Stimulated activated CD8-positive, alpha-beta memory T cell treated with anti-CD3 and anti-CD28 coated beads, Interleukin-15, amount 100 ng/mL, for 1 hour (primary cell): ENCODE results near the gene LIM2.
A peak's percentile ranks its signal among the peaks of the same experiment; 100 is the strongest.
"Not testable (repeated sequence)": the region's sequence is repeated elsewhere in the genome, so short reads cannot be mapped to it uniquely, and the experiment has no call there.

Experiments
- DNase-seq: peaks from one replicate; pipeline ENCODE4 v3.0.0-alpha.2; 2020; ENCODE audit warnings: low read depth

The LIM2 gene, protein sequence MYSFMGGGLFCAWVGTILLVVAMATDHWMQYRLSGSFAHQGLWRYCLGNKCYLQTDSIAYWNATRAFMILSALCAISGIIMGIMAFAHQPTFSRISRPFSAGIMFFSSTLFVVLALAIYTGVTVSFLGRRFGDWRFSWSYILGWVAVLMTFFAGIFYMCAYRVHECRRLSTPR

DNA sequence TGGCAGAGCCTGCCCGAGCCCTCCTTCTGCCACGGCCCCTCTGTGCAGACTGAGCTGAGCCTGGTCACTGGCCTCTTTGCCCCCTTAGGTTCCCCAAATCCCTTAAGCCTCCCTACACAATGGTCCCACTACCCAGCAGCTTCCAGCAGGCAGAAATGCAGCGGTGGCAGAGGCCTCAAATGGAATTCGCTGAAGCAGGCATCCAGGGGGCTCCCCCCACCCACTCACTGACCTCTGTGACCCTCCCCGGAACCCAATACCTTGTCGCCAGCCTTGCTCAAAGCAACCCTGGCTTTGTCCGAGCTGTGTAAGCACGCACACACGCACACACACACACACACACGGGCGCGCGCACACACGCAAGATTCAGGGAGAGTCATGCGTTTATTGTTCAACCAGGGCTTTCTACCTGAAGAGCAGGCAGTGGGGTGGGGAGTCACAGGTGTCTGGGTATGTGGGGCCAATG lies at the start of gene LIM2:
Gene LIM2 (minus strand): TSS at position 51 of the 466 bp plus-strand sequence. CDS start 531 bp downstream, outside the sequence.
- no peak for DNase-seq

DNA sequence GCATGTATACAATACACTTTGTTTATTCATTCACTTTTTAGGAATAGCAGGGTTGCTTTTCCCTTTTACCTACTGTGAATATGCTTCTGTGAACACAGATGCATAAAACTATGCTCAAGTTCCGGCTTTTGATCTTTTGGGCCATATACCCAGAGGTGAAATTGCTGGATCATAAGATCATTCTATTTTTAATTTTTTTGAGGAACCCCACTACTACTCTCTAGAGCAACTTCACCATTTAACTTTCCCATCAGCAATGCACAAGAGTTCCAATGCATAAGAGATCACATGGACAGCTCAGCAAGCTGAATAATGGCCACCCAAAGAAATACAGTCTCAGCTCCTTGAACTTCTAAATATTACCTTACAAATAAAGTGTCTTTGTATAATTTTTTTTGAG lies 46.7 kb upstream of the LIM2 start:
- DNase-seq, result no peak

DNA sequence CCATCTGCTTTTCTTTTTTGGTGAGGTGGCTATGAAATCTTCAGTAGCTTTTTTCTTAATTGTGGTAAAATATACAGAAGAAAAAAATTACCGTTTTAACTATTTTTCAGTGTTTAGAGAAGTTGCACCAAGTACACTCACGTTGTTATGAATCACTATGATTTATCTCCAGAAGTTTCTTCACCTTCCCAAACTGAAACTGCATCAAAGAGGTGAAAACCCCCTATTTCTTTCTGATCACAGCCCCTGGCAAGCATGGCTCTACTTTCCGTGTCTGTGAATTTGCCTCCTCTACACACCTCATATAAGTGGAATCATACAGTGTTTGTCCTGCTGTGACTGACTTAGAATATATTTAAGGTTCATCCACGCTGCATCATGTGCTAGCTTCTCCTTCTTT lies 45.3 kb upstream of the LIM2 start:
- no peak for DNase-seq

DNA sequence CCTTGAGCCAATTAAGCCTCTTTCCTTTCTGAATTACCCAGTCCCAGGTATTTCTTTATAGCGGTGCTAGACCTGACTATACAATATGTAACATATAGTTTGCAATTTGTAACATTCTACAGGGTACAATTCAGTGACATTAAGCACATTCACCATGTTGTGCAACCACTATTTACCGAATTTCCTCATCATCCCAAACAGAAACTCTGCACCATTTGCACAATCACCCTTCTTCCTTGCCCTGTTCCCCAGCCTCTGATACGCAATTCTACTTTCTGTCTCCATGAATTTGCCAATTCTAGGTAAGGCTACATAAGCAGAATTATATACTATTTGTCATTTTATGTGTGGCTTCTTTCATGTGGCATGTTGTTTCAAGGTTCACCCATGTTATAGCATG lies 43.4 kb upstream of the LIM2 start:
- DNase-seq, result no peak

DNA sequence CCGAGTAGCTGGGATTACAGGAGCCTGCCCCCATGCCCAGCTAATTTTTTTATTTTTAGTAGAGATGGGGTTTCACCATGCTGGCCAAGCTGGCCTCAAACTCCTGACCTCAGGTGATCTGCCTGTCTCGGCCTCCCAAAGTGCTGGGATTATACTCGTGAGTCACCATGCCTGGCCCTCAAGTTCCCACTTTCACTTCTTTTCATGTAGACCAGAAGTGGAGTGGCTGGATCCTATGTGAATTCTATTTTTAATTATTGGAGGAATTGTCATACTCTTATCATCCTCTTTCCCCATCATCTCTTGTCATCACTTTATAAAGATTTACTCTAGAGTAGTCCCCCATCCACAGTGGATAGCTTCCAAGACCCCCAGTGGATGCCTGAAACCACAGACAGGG lies 42.4 kb upstream of the LIM2 start:
- no peak for DNase-seq

DNA sequence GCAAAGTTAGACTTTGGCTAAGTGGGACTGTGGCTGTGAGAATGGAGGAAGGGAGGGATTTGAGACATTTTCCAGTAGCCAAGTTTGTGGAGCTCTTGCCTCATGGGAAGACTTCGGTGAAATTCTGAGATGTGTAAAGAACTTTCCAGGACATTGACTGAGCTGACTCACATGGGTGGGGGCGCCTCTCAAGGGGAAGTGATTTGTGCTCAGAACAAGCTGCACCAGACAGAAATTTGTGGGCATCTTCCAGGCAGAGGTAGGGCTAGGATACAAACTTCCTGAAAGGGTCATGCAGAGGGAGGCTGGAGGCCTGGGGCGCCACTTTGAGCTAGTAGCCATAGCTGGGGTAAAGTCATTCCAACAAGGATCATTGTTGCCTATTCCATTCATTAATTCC lies 39.4 kb upstream of the LIM2 start:
- no peak for DNase-seq

DNA sequence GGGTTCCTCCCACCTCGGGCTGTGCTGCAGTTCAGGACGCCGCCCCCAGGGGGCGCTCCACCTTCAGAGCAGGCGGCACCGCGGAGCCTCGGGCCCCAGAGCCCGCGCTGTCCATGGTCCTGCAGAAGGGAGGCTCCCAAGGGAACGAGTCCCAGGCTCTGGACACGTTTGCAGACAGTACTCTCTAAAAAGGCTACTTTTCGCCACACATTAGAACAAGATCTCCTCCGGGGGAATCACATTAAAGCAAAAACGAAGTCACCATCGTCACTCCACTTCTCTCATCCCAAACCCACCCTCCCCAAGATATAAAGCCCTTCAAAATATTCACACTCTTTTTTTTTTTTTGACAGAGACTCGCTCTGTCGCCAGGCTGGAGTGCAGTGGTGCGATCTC lies 34.3 kb upstream of the LIM2 start:
- peak; percentile 75 for DNase-seq

DNA sequence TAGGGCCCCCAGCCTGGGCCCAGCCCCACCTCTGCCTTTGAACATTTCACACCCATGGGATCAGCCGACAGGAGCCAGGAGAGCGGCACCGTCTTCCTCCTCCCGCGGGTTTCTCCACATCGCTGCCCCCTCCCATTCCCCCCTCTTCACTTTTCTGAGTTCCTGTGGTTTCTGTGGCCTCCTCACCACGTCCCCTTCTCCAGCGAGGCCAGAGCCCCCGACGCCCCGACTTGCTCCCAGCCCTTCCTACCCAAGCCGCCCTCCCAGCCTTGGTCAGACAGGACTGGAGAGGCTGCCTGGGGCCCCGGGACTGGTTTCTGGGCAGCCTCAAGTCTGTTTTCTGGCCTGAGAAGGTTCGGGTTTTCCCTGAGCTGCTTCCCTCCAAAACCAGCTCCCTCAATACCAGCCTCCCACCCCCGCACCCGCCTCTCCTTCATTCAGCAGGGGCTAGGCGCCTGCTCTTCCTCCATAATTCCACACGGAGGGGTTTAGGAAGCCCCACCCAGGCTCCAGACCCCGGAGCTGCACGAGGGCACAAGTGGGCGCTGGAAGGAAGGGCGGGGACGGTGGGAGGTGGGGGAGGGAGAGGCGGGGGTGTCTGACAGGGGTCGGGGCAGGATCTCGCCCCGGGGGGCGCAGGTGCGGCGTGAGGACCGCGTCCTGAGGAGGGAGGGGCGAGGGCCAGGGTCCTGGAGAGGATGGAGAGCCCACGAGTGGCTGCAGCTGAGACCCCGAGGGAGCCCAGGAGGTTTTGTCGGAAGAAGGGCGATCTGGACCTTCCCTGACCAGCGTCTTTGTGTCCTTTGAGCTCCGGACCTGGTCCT lies 33.7 kb upstream of the LIM2 start:
- no peak for DNase-seq

DNA sequence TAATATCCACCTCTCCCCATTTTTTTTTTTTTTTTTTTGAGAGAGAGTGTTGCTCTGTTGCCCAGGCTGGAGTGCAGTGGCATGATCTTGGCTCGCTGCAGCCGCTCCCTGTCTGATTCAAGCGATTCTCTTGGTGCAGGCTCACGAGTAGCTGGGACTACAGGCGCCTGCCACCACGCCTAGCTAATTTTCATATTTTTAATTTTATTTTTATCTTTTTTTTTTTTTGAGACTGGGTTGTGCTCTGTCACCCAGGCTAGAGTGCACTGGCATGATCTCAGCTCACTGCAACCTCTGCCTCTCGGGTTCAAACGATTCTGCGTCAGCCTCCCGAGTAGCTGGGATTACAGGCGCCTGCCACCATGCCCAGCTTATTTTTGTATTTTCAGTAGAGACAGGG lies 32.7 kb upstream of the LIM2 start:
- not testable (repeated sequence) for DNase-seq

DNA sequence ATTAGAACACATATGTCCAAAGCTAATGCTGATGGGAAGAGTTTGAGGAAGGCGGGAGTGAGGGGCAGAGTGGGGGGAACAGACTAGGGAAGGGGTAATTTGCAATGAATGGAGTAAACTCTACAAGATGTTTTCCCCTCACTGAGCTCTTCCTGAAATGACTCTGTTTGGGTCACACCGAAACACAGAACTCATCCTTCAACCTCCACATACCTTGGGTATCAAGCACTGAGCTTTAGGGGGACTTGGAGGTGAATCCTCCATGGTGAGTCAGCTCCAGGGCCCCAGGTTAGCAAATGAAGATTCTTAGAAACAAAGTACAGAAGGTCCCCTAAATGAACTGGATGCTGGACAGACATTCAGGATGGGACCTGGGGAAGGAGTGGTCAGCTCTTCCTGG lies 30.9 kb upstream of the LIM2 start:
- DNase-seq, result no peak

DNA sequence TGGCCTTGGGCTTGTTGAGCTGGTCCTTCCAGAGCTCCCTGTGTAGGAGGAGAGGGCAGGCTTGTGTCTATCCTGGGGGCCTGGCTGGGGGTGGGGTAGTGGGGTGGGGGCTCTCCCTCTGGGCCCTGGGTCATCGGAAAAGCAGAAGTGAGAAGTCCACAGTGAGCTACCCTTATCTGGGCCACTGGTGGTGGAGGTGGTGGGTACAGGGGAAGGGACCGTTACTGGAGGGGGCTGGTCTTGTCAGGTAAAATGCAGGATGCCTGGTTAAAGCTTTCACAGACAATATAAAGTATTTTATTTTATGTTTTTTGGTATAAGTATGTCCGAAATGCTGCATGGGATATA lies 30.0 kb upstream of the LIM2 start:
- DNase-seq, result no peak

DNA sequence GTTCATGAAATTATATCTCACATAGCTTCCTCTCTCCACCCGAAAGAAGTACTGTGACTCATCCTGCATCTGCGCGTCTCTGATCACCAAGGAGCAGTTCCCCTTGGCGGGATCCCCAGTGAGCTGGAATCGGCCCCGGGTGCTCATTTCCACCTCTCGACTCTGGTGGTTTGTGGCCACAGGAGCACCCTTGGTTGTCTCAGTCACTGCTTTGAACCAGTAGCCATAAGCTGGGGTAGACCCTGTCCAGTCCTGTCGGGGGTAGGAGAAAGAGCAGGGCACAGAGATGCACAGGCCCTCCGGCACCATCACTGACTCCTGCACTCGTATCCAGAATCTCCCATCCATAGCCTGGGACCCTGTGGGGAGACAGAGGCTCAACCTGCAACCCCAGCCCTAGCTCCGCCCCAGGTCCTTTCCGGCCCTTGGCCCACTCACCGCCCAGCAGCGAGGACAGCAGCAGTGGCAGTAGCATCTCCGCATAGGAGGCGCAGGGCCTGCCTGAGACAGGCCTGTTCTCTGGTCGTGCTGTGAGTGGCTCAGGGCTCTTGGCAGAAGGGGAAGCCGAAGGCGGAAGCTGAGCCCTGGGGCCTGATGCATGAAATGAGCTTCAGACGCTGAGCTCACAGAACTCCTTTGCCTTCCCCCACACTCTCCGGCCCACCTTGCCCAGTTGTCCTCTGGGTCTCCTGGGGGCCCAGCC lies 29.5 kb upstream of the LIM2 start, which contains the start of gene SIGLEC10:
Gene SIGLEC10 (minus strand): TSS at position 536 of the 703 bp plus-strand sequence. CDS start 61 bp downstream, at position 475.
- no peak for DNase-seq

DNA sequence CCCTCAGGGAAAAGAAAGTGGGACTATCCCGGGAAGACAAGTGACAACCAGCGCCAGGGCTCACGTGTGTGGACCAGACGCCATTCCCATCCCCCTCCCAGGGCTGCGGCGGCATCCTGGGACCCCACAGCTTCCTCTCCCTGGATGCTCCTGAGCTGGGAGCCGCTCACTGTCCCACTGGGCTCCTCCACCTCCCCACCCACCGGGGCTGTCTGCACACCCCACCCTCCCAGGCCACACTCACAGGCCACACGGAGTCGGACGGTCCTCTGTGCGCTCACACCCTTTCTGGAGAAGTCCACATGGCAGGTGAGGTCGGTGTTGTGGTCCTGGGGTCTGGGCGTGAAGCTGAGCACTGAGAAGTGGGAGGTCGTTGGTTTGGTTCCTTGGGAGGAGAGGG lies 28.6 kb upstream of the LIM2 start:
- DNase-seq, result not testable (repeated sequence)

DNA sequence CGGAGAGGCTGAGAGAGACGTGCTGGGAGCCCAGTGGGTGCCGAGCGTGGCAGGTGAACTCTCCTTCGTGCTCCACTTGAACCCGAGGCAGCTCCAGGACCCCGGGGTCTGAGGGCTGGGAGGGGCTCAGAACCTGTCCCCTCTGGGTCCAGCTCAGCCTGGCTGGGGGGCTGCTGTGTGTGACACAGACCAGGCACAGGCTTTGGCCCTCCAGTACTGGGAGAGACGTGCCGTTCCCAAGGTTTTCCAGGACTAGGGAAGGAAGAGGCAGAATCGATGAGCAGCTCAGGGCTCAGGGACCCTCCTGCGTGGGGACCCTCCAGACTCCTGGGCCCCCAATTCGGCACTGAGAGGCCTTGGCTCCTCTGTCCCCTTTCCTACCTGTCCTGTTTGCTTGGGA lies 27.4 kb upstream of the LIM2 start:
- no peak for DNase-seq

DNA sequence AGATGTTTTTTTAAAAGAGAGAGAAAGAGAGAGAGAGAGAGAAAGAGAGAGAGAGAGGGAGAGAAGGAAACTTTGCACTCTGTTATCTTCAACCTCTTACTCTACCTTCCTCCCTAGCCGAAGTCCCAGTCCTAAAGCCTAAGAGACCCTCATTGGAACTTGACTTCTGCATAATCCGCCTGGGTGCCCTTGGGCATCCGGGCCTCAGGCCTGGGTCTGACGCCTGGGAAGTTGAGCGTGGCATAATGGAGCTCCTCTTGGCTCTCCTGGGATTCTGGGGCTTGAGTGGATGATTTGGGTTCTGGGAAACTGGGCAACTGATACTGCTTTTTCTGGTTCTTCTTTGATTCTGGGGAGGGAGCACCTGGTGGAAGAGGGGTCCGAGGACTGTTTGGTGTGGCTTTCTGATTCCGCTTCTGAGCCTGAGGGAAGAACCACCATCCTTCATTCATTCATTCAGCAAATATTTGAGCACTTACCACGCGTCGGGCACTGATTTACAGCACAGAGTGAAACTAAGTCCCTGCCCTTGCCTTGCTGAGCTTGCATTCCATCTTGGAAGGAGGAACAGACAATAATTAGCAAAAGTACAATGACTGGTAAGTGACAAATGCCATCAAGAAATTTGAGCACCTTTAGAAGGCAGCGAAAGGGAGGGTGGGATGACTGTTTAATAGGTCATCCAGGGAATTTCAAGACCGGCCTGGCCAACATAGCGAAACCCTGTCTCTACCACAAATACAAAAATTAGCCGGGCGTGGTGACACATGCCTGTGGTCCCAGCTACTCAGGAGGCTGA lies 23.4 kb upstream of the LIM2 start:
- DNase-seq, result no peak

DNA sequence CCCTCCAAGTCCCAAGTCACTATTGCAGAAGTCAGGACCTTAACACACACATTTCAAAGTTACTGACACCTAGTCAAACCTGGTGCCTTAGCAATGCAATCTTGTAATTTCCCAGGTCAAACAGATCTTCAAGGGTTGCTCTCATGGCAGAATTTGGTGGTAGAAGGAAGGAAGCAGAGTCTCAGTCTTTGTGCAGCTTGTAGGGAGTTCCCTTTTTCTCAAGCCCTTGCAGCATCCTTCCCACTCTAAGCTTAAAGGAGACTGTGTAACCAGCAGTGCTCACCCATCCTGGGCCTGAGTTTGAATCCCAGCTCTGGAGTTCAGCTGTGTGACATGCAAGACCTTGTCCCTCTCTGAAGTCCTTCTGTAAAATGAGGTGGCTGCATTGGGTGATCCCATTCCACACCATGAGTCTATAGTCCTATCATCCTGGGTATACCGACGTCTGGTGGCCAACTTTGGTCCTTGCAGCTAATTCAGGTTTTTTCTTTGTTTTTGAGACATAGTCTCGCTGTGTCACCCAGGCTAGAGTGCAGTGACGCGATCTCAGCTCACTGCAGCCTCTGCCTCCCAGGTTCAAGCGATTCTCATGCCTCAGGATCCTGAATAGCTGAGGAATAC lies 19.8 kb upstream of the LIM2 start:
- no peak for DNase-seq

DNA sequence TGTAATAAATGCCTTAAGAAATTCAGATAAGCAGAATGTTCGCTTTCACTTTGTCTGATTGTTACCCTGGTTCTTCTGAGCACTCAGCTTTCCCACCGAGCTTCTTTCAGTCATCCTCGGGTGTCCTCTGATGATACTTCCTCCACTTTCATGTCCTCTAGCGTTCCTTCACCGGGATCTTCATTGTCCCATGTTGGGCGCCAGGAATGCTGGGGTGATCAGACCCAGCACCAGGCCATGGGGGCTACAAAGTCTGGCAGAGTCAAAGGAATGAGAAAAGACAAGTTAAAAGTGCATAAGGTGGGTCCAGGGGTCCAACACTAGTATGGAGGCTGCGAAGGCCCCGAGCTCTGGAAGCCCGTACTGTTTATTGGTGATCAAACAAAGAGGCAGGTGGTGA lies 14.3 kb upstream of the LIM2 start:
- DNase-seq, result no peak

DNA sequence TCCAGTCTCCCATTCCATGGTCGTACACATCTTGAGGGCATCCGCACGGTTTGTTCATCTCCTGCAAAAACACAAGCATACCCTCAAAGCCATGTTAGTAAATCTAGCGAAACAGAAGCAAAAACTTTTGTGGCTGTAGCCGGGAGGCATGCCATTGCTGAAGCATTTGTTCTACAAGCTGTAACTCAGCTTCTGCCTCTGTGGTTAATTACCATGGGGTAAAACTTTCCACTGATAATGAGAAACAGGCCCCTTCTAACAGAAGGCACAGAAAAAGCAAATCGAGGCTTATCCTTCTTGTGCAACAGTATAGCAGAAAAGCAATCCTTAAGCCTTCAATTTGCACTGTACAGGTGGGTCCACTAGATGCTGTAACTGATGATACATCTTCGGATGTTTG lies 12.2 kb upstream of the LIM2 start:
- DNase-seq, result not testable (repeated sequence)

DNA sequence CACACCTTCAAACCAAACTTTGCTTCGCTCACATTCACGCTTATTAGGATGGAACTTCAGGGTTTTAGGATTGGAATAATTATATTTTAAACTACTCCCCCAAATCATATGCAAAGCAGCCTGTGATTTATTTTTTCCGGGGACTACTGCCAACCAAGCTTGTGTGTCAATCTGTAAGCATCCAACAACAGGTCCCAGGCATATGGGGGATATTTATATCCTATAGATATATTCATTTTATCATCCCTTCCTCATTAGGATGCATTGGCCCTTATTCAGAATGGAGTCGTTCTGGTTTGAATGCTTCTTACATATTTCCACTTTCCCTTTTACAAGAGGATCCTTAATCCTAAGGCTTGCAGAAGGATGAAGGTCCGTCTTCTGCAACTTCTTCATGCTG lies 11.5 kb upstream of the LIM2 start:
- no peak for DNase-seq

DNA sequence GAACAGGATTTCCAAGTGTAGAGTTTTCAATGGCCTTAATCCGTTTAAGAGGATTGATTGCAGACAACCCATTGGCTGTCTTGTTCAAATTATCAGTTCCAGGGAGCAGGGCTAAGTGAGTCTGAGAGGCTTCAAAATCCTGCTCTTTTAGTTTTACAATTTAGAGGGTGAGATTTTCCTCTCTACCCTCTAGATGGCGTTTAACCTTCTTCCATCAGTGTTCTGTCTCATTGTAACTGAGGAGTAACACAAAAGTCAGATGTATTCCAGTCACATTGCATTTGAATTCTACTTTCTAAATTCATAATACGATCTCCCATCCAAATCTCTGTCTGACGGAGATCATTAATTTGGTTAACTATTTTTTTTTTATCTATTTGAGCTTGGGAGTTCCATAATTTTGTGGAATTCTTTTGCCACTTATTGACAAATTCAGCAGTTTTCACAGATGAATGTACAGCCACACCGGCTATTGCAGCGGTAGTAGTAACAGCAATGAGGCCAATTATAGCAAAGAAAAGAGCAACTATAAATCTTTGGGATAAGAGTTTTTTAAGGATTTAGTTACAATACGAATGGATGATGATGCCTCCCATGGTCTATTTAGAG lies 10.4 kb upstream of the LIM2 start:
- no peak for DNase-seq

DNA sequence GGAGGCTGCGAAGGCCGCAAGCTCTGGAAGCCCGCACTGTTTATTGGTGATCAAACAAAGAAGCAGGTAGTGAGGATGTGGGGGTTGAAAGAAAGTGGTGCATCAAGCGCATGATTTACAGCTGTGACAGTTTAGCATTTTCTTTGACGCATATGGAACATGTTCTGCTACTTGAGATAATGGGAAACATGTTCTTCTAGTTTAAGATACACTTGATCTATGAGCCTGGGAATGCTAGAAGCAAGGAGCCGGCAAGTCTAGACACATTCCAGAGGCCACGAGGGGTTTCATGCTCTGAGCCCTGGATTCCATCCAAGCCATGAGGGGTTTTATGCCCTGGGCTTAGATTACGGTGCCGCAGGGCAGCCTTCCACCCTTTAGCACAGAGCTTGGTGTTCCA lies 9.7 kb upstream of the LIM2 start:
- DNase-seq, result not testable (repeated sequence)
